Neutrophil (primary cell): ENCODE measurements around the gene CYSRT1.

Source experiments
- H3K27ac ChIP-seq: fragments of 200-600 bp; sonication (generic); 2 replicates; pipeline ENCODE4 v1.5.1; 2016; ENCODE audit warnings: mild to moderate bottlenecking, moderate library complexity
- H3K27me3 ChIP-seq: fragments of 200-600 bp; sonication (generic); 2 replicates; pipeline ENCODE4 v1.6.0; 2016; ENCODE audit warnings: mild to moderate bottlenecking
- H3K36me3 ChIP-seq: fragments of 200-600 bp; sonication (generic); 2 replicates; pipeline ENCODE4 v1.5.1; 2017
- H3K4me1 ChIP-seq, 2 experiments: fragments of 200-600 bp in 1 of 2; sonication (generic) in 1 of 2; 1 replicate in 1 of 2; 2 replicates in 1 of 2; pipeline versions ENCODE4 v1.5.1 to v1.6.1; 2013 to 2016; ENCODE audit warnings: low read depth in 1 of 2, low read length in 1 of 2, mild to moderate bottlenecking in 1 of 2, moderate library complexity in 1 of 2; ENCODE audit not compliant: control insufficient read depth in 1 of 2, insufficient read depth in 1 of 2
- H3K4me3 ChIP-seq, 2 experiments: fragments of 200-600 bp in 1 of 2; sonication (generic) in 1 of 2; 1 replicate in 1 of 2; 2 replicates in 1 of 2; pipeline ENCODE4 v1.5.1; 2013 to 2016; ENCODE audit warnings: low read depth in 1 of 2, low read length in 1 of 2, mild to moderate bottlenecking in 1 of 2, moderate library complexity in 1 of 2
- H3K9me3 ChIP-seq: fragments of 200-600 bp; sonication (generic); 2 replicates; pipeline ENCODE4 v1.5.1; 2016
- TF ChIP-seq, protein P1 (sequence below): fragments of 200-600 bp; sonication (generic); IDR thresholded peaks from 2 replicates; pipeline ENCODE4 v1.5.1; 2016; ENCODE audit warnings: antibody characterized with exemption

Gene CYSRT1

DNA sequence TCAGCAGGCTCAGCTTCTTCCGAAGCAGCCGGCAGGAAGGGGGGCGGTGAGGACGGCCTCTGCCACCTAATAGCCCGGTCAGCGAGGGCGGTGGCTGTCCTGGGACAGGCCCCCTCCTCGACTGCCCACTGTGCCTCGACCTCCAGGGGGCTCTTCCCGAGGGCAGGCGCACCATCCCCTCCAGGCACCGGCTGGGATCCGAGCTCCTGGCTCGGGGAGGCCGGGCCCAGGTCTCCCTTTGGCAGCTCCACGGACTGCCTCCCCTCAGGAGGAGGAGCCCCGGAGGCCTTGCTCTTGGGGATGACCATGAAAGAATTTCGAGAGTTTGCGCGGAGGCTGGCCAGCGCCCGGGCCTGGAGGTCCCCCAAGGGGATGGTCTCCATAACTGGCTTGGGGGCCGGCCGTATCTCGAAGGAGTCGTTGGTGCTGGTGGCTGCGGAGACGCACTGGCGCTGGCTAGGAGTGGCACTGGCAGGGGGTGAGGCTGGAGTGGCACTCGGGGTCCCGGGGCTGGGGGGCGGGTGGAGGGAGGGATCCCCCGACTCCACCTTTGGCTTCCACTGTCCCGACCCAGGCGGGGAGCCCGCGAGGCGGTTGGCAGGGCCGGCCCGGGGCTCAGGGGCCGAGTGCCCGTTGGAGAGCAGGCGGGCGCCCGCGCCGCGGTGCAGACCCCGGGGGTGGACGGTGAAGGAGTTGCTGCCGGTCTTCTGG, 25.4 kb upstream of the CYSRT1 start:
- H3K27me3 ChIP-seq = peaks cover 15% of the 10 kb centered on the region
- H3K36me3 ChIP-seq = no peaks in the 10 kb centered on the region
- TF ChIP-seq, protein P1, sequence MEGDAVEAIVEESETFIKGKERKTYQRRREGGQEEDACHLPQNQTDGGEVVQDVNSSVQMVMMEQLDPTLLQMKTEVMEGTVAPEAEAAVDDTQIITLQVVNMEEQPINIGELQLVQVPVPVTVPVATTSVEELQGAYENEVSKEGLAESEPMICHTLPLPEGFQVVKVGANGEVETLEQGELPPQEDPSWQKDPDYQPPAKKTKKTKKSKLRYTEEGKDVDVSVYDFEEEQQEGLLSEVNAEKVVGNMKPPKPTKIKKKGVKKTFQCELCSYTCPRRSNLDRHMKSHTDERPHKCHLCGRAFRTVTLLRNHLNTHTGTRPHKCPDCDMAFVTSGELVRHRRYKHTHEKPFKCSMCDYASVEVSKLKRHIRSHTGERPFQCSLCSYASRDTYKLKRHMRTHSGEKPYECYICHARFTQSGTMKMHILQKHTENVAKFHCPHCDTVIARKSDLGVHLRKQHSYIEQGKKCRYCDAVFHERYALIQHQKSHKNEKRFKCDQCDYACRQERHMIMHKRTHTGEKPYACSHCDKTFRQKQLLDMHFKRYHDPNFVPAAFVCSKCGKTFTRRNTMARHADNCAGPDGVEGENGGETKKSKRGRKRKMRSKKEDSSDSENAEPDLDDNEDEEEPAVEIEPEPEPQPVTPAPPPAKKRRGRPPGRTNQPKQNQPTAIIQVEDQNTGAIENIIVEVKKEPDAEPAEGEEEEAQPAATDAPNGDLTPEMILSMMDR = no peak
- H3K4me1 ChIP-seq = peaks cover 22 to 23% of the 10 kb centered on the region in 2 experiments
- no peaks in the 10 kb centered on the region for H3K9me3 ChIP-seq
- no peak overlapping the region for H3K27ac ChIP-seq
- H3K4me3 ChIP-seq = peak overlapping the region in 1 of 2 experiments; percentile 41

DNA sequence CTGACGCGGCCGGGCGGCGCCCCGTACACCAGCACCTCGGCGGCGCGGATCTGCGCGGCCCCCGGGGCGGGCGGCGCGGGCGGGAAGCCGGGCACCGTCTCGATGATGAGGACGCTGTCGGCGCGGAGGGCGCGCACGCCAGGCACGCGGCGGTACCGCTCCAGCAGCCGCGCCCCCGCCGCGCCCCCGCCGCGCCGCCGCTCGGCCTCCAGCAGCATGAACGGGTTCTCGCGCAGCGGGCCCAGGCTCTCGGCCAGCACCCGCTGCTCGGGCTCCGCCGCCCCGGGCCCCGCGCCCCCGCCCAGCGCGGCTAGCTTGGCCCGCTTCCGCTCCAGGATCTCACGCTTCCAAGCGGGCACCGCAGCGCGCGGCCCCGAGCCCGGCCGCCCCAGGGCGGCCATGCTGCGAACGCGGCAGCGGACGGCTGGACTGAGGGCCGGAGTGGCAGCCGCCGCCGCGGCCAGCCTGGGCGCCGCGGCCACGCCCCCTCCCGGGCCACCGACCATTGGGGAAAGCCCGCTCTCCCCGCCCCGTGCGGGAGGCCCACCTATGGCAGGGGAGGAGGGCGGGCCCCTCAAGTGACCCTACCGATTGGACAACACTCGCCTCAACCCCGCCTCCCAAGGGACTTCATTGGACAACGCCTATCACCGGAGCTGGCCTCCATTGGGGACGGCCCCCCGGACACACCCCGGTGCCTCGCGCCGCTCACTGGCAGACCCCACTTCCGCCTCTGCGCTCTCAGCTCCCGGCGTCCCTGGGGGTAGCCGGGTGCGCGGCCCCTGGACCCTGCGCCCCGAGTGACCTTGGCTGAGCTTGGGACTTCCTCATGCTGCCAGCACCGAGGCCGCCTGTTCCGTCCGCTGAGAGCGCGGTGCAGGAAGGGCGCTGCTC, 24.4 kb upstream of the CYSRT1 start, which contains the start of gene TPRN:
Gene TPRN (minus strand): TSS at position 431 of the 894 bp plus-strand sequence. CDS start 30 bp downstream, at position 401.
- H3K27me3 ChIP-seq = peaks cover 15% of the 10 kb centered on the region
- peak within 1 kb of the TSS; percentile 77 to 93 for H3K4me3 ChIP-seq
- no peaks in the 10 kb centered on the region for H3K9me3 ChIP-seq
- H3K36me3 ChIP-seq = no peaks in the 10 kb centered on the region
- TF ChIP-seq, protein P1 = peak; percentile 54
- peak within 1 kb of the TSS; percentile 87 for H3K27ac ChIP-seq
- peaks cover 29% of the 10 kb centered on the region in 2 experiments for H3K4me1 ChIP-seq

DNA sequence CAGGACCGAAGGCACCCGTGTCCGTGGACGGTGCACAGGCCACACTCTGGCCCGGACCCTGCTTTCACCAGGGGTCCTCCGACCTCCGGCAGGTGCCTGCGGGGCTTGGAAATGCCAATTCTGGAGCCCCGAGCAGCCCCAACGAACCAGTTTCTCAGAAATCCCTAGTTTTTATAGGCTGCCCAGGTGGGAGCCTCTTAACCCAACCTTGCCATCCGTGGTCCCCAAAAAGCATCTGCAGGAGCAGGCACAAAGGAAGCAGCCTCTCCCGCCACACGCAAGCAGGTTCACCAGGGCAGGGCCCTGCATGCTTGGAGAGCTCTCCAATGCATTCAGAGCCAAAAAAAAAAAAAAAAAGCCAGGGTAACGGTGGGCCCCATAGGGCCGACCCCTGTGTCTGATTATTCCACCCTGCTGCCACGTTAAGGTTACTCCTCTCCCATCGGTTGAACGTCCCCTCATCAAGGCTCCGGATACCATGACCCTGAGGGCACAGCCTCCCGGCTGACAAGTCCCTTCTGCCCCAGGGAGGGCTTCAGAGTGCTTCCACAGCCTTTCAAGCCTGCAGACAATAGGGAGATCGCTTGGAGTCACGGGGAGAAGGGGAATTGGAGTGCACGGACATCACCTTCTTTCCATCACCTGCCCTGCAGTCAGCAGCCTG, 23.6 kb upstream of the CYSRT1 start:
- H3K36me3 ChIP-seq = no peaks in the 10 kb centered on the region
- H3K27me3 ChIP-seq = peaks cover 15% of the 10 kb centered on the region
- peaks cover 36 to 37% of the 10 kb centered on the region in 2 experiments for H3K4me1 ChIP-seq
- peak overlapping the region; percentile 87 for H3K27ac ChIP-seq
- TF ChIP-seq, protein P1 = no peak
- H3K9me3 ChIP-seq = no peaks in the 10 kb centered on the region
- peak overlapping the region; percentile 77 to 93 for H3K4me3 ChIP-seq

DNA sequence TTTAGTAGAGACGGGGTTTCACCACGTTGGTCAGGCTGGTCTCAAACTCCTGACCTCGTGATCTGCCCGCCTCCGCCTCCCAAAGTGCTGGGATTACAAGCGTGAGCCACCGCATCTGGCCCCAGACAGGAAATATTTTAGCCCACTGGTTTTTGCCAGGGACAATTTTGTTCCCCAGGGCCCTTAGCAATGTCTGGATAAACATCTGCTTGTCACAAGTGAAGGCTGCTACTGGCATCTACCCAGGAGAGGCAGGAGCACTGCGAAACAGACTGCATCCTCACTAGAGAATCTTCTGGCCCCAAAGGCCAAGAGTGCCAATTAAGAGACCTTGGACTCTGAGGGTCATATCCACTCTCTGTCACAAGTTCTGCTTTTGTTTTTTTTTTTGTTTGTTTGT, 22.0 kb upstream of the CYSRT1 start:
- peaks cover 51 to 52% of the 10 kb centered on the region in 2 experiments for H3K4me1 ChIP-seq
- no peaks in the 10 kb centered on the region for H3K9me3 ChIP-seq
- H3K4me3 ChIP-seq = no peak overlapping the region
- TF ChIP-seq, protein P1 = no peak
- H3K27me3 ChIP-seq = peaks cover 15% of the 10 kb centered on the region
- no peak overlapping the region for H3K27ac ChIP-seq
- H3K36me3 ChIP-seq = no peaks in the 10 kb centered on the region

DNA sequence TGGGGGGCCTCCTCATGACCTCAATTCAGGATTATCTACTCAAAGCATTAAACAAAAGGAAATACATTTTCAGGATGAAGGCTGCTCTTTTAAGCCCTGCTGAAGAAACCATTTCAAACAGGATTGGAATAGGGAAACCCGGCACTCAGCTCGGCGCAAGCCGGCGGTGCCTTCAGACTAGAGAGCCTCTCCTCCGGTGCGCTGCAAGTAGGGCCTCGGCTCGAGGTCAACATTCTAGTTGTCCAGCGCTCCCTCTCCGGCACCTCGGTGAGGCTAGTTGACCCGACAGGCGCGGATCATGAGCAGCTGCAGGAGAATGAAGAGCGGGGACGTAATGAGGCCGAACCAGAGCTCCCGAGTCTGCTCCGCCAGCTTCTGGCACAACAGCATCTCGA, 20.2 kb upstream of the CYSRT1 start:
- Histone ChIP-seq H3K9me3 (no peaks in the 10 kb centered on the region), H3K4me3 (peak overlapping the region; percentile 94 to 99), H3K4me1 (peaks cover 43 to 47% of the 10 kb centered on the region in 2 experiments), H3K36me3 (no peaks in the 10 kb centered on the region), H3K27ac (peak overlapping the region; percentile 88), H3K27me3 (peaks cover 3% of the 10 kb centered on the region)
- TF ChIP-seq, protein P1 = no peak
